Stimulated activated CD4-positive, alpha-beta T cell treated with anti-CD3 and anti-CD28 coated beads, Interleukin-15, amount 100 ng/mL, for 1 hour (primary cell): ENCODE results near the gene SLC26A4.

ENCODE experiments used
- DNase-seq, 2 donors: peaks; one replicate each; pipeline ENCODE4 v3.0.0-alpha.2; 2020; ENCODE audit warnings: low read depth in 1 of 2, low spot score in 1 of 2

Gene SLC26A4

DNA sequence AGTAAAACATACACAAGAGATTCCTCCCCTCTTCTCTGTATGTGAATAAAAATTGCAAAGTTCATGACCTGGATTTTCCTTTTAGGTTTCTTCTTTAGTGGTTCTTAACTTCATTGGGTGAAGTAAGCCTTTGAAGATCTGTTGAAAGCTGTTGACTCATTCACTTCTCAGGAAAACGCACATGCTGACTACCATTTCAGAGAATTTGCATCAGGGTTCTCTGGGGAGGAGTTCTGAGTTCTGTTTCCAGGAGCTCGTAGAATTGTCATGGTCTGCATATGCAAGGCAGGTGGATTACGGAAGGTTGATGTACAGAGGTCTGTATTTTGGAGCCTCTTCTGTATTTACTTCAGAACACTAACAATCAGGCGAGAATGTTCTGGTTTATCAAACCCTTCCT, 962 bp upstream of the SLC26A4 start:
- no peak for DNase-seq

DNA sequence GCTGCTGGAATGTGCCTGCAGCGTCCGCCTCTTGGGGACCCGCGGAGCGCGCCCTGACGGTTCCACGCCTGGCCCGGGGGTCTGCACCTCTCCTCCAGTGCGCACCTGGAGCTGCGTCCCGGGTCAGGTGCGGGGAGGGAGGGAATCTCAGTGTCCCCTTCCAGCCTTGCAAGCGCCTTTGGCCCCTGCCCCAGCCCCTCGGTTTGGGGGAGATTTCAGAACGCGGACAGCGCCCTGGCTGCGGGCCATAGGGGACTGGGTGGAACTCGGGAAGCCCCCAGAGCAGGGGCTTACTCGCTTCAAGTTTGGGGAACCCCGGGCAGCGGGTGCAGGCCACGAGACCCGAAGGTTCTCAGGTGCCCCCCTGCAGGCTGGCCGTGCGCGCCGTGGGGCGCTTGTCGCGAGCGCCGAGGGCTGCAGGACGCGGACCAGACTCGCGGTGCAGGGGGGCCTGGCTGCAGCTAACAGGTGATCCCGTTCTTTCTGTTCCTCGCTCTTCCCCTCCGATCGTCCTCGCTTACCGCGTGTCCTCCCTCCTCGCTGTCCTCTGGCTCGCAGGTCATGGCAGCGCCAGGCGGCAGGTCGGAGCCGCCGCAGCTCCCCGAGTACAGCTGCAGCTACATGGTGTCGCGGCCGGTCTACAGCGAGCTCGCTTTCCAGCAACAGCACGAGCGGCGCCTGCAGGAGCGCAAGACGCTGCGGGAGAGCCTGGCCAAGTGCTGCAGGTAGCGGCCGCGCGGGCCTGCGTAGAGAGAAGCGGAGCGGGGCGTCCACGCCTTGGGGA, 645 bp downstream of the SLC26A4 start:
- peak in 1 of 2 donors; percentile 34 for DNase-seq

DNA sequence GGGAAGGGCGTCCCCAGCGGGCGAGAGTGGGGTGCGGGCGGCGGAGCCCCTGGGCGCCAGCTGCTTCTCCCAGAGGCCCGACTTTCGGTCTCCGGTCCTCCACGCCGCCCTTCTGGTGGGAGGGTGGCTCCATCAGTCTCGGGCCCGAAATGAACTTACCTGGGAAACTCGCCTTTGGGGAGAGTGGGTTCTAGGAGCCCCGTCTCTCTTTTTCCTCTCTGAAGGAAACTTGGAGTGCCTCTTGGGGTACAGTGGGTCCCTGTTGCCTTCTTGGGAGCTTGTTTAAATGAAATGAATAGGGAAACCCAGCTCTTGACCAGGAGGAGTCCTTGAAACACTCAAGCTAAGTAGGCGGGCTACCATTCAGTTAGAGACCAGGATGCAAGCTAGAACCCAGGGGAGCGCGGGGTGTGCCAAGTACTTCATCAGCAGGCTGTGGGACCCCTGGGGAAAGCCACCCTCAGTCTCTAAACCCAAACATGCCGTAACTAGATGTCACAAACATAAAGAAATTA, 1.3 kb downstream of the SLC26A4 start:
- DNase-seq = no peak

DNA sequence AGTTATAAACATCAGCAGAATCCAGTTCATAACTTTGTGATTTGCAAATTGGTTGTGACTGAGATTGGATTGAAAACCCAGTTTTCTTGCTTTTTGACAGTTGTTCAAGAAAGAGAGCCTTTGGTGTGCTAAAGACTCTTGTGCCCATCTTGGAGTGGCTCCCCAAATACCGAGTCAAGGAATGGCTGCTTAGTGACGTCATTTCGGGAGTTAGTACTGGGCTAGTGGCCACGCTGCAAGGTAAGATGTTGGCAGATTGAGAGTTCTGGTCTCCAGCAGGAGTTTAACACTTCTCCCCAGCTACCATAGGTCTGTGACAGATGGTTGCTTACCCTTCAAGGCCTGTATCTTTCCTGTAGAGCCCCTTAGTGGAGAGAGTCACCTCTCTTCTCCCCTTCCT, 2.6 kb downstream of the SLC26A4 start:
- no peak for DNase-seq

DNA sequence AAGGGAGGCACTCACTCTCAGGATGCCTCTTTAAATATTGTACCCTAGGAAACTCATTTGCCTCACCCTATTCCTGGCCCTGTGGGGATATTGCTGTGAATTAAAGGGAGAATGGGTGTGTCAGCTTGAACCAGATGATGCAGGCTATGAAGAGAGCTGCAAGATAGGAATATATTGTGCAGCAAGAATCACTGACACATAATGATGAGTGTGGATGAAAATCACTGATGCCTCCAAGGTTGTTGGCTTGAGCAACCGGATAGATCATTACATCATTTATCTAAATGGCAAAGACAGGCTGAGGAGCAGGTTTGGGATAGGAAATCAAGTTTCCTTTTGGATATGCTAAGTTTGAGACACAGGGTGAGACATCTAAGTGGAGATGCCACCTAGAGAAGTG, 6.2 kb downstream of the SLC26A4 start:
- DNase-seq = no peak

DNA sequence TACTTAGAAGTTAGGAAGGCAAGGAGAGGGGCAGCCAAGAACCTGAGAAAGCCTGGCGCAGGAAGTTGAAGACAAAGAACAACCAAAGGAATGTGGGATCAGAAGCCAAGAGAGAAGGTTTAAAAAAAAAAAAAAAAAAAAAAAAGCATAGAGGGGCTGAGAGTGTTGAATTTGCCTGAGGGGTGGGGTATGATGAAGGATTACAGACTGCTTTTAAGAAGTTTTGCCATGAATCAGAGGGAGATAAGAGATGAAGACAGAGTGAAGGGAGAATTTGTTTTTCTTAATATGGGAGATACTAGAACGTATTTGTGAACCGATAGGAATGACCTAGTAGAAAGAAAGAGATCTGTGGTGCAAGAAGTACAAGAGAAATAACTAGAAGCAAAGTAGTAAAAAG, 6.7 kb downstream of the SLC26A4 start:
- DNase-seq = no peak

DNA sequence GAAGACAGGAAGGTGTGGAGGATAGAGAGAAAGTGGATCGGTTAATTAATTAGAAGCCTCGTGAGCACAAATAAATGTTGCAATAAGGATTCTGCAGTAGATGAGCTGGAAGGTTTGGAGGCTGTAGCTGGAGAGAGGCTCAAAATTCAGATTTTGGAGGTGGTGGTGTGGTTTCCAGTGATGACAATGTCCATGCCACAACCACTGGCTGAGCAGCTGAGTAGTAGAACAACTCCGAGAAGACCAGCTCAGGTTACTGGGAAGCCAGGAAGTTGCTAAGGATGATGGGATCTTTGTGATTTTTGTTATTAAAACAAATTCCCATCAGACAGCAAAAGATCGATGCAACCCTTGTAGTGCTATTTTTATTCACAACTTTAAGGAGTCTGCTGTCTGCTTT, 7.7 kb downstream of the SLC26A4 start:
- DNase-seq = no peak

DNA sequence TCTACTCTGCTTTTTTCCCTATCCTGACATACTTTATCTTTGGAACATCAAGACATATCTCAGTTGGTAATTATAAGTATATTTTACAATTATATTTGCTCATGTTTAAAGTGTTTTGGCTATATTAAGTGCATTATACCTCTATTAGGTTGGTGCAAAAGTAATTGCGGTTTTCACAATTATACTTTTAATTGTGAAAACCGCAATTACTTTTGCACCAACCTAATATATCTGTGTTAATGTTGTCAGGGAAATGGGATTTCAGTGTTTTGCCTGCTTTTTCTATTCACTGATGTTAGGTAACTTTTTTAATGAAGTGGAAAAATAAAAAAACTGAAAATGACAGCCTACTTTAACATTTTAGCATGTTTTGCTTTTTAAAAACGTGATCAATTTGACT, 11.6 kb downstream of the SLC26A4 start:
- no peak for DNase-seq

DNA sequence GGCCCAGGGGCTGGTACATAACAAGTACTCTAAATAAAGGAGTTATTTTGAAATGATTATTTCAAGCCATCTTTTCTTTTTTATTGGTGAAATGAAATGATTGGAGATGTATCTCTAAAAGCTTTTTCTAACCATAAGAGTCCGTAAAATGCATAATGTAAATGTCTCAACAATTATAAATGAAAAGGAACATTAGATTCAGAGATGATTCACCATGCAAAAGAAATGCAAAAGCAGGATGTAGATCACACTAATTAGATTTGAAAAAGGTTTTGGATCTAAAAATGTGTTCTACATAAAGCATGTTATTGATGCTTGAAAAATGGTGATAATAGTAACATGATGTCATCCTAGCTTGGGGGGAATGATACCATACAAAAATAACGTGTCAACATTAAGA, 15.6 kb downstream of the SLC26A4 start:
- no peak for DNase-seq

DNA sequence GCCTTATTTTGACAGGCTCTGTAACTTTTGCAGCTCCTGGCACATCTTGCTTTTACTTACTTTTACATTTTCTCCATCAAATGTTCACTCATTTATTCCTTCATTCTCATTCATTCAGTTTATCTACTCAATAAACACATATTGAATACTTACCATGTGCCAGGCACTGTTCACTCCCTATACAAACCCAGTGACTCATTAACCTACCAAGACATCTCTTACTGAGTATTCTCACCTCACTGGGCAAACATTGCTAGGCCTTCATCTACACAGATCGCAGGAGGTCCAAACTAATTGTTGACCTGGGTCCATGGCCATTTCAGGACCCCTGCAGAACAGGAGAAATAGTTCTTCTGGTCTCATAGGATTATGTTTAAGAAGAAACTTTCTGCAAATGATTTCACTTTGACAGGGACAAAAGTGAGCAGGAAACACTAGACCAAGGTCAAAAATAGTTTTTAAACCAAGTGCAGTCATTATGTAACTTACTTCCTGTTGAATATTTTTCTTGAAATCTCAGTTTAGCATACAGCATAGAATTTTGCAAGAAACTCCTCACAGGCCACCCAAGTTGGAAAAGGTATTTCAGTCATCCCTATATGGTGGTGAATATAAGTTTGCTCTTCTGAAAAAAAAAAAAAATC, 17.6 kb downstream of the SLC26A4 start:
- no peak for DNase-seq

DNA sequence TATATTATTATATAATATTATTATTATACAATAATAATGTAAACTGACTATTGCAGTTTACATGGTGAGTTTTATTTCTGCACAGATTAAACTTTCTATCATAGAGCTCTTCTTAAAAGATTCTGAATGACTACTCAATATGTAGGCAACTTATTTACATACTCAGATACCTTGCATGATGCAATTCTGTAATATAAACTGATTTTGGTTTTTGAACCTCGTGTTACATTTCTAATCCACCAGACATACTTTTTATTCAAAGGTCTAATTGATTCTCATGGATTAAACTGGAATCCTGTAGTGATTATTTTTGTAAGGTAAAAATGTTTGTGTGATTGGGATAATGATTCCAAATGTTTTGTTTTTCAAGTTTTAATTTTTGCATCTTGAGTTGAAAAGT, 19.9 kb downstream of the SLC26A4 start:
- DNase-seq = no peak

DNA sequence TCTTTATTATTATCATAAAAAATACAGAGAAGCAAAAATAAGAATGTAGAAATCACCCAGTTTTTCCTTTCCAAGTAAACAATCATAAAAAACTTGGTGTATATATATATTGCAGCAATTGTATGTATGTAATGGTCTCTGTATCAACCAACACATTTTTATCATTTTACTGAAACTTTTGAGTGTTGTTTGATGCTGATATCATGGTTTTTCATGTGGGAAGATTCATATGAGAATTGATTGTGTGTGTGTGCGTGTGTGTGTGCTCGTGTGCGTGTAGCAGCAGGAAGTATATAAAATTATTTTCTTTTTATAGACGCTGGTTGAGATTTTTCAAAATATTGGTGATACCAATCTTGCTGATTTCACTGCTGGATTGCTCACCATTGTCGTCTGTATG, 22.3 kb downstream of the SLC26A4 start:
- no peak for DNase-seq

DNA sequence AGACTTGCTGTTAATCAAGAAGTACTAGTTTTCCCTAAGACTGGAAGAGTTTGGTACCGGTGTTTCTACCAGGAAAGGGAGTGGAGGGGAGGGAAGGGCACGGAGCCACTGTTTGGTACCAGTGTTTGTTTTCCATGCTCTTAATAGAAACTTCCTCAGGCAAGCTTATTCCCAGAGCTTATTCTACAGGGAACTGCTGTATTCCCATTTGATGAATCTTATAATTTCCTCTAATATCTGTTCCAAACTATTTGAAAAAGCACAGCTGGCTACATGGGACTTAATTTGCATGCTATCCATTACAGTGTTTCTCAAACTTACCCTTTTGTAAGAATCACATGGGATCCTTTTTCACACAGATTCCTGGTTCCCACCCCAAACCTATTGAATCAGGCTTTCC, 23.7 kb downstream of the SLC26A4 start:
- DNase-seq = no peak

DNA sequence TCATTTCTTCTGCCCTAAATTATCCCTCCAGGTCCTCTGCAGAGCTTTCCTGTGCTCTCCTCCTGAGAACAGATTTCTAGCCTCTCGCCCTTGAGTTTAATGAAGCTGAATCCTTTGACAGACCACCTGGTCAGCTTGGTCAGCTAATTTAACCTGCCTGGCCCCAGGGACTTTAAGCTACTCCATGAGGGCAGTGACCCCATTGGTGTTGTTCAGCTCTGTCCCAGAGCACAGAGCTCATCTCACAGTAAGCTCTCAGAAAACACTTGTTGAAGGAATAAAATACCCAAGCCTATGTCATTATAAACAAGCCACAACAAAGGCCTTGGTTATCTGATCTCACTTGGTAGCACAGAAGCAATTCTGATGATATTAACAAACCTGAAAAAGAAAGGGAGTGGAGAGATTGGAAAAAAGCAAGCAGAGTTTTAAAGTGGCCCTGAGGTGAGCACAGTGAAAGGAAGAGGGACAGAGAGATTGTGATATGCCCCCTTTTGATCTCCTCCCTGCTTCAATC, 24.4 kb downstream of the SLC26A4 start:
- no peak for DNase-seq

DNA sequence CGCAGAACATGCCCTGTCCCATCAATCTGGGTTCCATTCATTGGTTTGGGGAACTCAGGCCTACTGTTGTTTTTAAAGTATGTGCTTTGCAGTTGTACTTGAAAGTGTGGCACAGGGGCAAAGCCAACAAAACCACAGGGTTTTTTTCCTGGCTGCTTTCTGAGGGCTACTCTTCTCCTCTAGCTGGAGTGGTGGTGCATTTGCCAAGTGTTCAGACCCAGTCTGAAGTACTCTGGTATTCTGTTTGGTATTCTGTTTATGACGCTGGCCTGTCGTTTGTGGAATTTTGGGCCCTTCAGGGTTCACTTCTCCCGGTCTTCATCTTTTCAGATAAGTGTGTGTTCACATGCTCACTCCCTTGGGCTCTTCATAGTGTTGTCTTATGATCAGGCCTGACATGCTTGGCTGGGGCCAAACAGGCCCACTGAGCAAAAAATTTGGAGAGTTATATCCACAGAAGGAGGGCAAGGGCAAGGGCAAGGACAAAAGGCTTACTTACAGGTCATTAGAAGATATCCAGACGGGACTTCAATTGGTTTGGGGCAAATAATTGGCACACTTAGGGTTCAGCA, 26.3 kb downstream of the SLC26A4 start:
- DNase-seq = no peak

DNA sequence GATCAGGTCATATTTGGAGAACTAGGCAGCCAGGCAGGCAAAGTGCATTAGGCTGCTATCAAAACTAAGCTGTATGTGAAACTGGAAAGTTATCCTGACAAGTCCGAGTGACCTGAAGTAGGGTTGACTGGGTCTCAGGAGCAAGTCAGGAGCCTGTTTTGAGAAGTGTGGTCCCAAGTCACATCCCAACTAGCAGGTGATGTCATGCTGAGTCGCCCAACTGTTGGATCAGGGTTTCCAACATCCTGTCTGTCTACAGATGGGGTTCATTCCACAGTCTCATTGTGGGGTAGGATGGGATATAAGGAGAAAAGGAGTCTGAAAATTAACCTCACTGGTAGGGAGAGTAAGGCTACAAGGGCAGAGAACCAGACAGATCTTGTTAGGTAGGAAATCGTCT, 27.0 kb downstream of the SLC26A4 start:
- no peak for DNase-seq

DNA sequence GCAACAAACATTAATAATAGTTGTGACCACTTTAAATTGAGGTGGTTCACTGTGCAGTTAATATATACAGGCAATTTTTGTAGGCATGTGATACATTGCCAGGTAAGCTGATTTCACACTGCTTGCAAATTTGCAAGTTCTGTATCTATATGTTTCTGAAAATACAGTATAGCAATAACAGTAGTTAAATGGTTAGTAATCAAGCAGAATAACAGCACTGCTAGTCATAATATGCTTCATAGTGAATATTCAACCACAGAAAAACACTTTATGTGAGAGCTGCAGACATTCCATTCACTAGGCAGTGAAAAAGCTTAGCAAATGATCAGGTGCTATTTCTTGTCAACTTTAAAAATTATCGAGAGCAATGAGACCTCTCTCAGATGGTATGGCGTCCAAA, 28.9 kb downstream of the SLC26A4 start:
- no peak for DNase-seq

DNA sequence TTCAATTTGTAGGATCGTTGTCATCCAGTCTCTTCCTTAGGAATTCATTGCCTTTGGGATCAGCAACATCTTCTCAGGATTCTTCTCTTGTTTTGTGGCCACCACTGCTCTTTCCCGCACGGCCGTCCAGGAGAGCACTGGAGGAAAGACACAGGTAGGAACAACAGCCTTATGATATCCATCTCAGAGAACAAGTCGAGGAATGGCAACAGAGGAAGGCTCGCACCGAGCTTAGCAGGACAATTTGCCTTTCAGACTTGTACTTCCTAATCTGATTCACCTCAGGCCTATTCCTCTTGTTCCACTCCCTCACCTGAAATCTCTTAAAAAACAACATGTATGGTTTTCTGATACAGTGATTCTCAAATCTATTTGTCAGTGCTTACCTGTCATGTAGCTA, 29.5 kb downstream of the SLC26A4 start:
- DNase-seq = no peak

DNA sequence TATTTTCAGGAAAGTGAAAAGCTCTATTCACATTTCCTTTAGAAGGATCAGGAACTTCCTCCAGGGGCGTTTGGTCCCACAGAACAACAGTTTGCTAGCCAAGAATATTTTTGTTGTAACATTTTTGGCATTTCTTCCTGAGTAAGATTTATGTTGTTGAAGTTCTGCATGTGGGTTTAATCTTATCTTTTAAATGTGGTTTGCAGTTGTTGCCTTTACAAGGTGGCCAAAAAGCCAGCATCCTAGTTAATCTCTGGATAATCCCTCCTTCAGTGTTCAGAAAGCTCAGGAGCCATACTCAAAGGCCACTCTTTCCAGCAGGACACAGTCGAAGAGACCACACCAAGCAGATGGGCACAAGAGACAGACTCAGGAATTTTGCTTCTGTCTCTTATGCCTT, 30.0 kb downstream of the SLC26A4 start:
- DNase-seq = no peak

DNA sequence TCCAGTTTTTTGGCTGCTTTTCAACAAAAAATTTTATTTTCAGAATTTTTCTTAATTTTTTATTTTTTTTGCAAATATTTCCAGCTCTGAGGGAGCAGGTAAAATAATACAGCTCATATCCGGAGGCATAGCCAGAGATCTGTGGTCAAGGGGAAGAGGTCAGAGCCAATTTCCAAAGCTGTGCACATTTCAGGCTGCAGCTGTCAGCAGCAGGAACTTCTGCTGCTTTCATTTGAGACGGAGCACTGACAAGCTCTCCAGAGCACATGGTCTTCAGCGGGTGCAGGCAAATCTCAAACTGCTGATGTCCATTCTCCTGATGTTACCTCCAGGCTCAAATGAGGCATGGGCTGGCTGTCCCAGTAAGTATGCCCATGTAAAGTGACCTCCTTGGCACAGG, 31.1 kb downstream of the SLC26A4 start:
- DNase-seq = no peak

DNA sequence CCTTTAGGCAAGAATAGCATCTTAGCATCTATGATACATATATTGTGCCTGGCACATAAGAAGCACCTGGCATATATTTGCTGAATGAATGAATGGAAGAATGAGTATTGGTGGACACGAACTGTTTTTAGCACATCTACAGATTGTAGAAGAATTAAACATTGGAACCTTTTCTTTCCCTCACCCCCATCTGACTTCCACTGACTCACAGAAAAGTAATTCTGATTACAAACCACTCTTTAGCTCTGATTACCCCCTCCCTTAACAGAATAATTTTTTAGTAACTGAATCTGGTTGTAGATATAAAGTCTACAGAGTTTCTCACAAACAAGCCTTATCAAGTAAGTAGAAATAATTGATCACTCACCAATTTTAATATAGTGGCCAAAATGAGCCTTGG, 31.9 kb downstream of the SLC26A4 start:
- DNase-seq = no peak

DNA sequence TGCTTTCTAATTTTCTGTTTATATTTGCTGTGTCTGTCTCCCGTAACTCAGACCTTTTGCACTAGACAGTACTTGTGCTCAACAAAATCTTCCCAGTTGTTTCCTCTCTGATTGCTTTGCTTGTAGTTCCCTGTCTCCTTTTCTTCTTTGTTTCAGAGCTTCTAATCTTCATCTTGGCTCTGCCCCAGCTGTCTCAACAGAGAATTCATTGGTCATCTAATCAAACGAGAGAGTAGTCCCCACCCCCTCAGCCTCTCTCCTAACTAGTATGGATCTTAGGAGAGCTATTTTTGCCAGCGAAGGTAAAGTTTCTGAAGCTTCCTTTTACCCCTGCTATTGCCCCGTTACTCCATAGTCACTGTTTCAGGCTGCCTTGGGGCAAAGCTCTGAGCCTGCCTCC, 32.8 kb downstream of the SLC26A4 start:
- no peak for DNase-seq
